Calu3 (cell line): Measurements from ENCODE around the gene CHN2. TPM values are rescaled to one million over a fixed set of nuclear protein-coding genes. Genes with fewer than 3 reads are reported as not detected.

ENCODE experiments used
- BruUV-seq: library from RNA; stranded (reverse); fragments of 400-500 nt; replicated peaks from 2 replicates; lab custom pipeline; 2021; lab: Mats Ljungman, UMichigan
- CTCF ChIA-PET: fragments of 300-600 bp; sonication (Branson Sonifier 250); formaldehyde crosslinking; loops from one replicate; lab custom pipeline; 2022; ENCODE audit warnings: antibody characterized with exemption; lab: Charles Lee
- DNase-seq: peaks from one replicate; pipeline ENCODE4 v3.0.0; 2022
- H3K27ac Mint-ChIP-seq: one replicate; pipeline ENCODE4 v1.8.0; 2022; ENCODE audit warnings: mixed read lengths; ENCODE audit not compliant: unreplicated experiment
- H3K27me3 Mint-ChIP-seq: one replicate; pipeline ENCODE4 v1.8.0; 2022; ENCODE audit warnings: mixed read lengths; ENCODE audit not compliant: unreplicated experiment
- H3K36me3 Mint-ChIP-seq: one replicate; pipeline ENCODE4 v1.8.0; 2022; ENCODE audit warnings: mild to moderate bottlenecking, moderate library complexity, mixed read lengths; ENCODE audit not compliant: insufficient read depth, unreplicated experiment
- H3K4me1 Mint-ChIP-seq: one replicate; pipeline ENCODE4 v1.8.0; 2022; ENCODE audit warnings: mild to moderate bottlenecking, low read depth, mixed read lengths; ENCODE audit not compliant: unreplicated experiment
- H3K4me3 Mint-ChIP-seq: one replicate; pipeline ENCODE4 v1.8.0; 2022; ENCODE audit warnings: mild to moderate bottlenecking, low read depth, moderate library complexity, mixed read lengths; ENCODE audit not compliant: unreplicated experiment
- H3K9me3 Mint-ChIP-seq: one replicate; pipeline ENCODE4 v1.8.0; 2022; ENCODE audit warnings: low read depth, mixed read lengths; ENCODE audit not compliant: unreplicated experiment
- CTCF ChIP-seq: fragments of 200-600 bp; IDR thresholded peaks from one replicate; pipeline ENCODE4 v1.8.0; 2022; ENCODE audit warnings: antibody characterized with exemption; ENCODE audit not compliant: unreplicated experiment
- intact Hi-C: fragments of 100-400 bp; cut with micrococcal nuclease; formaldehyde crosslinking; loops from one replicate; pipeline ENCODE4 v1.10.0; 2022; ENCODE audit not compliant: unreplicated experiment
- total RNA-seq: library from RNA; stranded (reverse); gene quantifications from 2 replicates; pipeline ENCODE4 v1.2.3, GENCODE V29; 2022

Gene CHN2
- total RNA-seq, 1 experiment from 2014 or later, result 12.4 TPM

- H3K27ac Mint-ChIP-seq, result peak overlapping the region; percentile 82
- DNase-seq, result no peak
- BruUV-seq, result no TSS peak
- H3K4me3 Mint-ChIP-seq, result no peak overlapping the region
- H3K27me3 Mint-ChIP-seq, result no peaks in the 10 kb centered on the region
- H3K4me1 Mint-ChIP-seq, result peaks cover 40% of the 10 kb centered on the region
- no peak for TF ChIP-seq CTCF
- H3K9me3 Mint-ChIP-seq, result no peaks in the 10 kb centered on the region
- CTCF ChIA-PET, result interaction anchor here (0.5 kb wide), 1 partner anchor 43 kb away, joined by 4 read pairs; no protein-coding TSS in a partner anchor
- H3K36me3 Mint-ChIP-seq, result no peaks in the 10 kb centered on the region
- intact Hi-C loops, result loop anchor here (2.0 kb wide), 1 partner anchor 29 kb away; no protein-coding TSS in a partner anchor
These were observed 91.3 kb downstream of the CHN2 start for GRCh38 chr7:29285861-29286260.

- no peak for TF ChIP-seq CTCF
- BruUV-seq, result no TSS peak
- DNase-seq, result peak; percentile 41
- CTCF ChIA-PET, result no interaction called here
- Mint-ChIP-seq H3K27ac (no peak overlapping the region), H3K9me3 (no peaks in the 10 kb centered on the region), H3K27me3 (no peaks in the 10 kb centered on the region), H3K4me3 (no peak overlapping the region), H3K36me3 (no peaks in the 10 kb centered on the region), H3K4me1 (peaks cover 40% of the 10 kb centered on the region)
- intact Hi-C loops, result no loop called here
These were observed 92.8 kb downstream of the CHN2 start for GRCh38 chr7:29287366-29287765.

- Mint-ChIP-seq H3K36me3 (no peaks in the 10 kb centered on the region), H3K9me3 (no peaks in the 10 kb centered on the region), H3K4me3 (no peak overlapping the region), H3K27me3 (no peaks in the 10 kb centered on the region), H3K4me1 (peaks cover 40% of the 10 kb centered on the region), H3K27ac (no peak overlapping the region)
- no TSS peak for BruUV-seq
- no peak for TF ChIP-seq CTCF
- intact Hi-C loops, result no loop called here
- DNase-seq, result no peak
- CTCF ChIA-PET, result no interaction called here
These were observed 93.9 kb downstream of the CHN2 start for GRCh38 chr7:29288181-29289091.

- peaks cover 40% of the 10 kb centered on the region for H3K4me1 Mint-ChIP-seq
- CTCF ChIA-PET, result no interaction called here
- intact Hi-C loops, result no loop called here
- DNase-seq, result no peak
- H3K36me3 Mint-ChIP-seq, result no peaks in the 10 kb centered on the region
- TF ChIP-seq CTCF, result no peak
- no peaks in the 10 kb centered on the region for H3K9me3 Mint-ChIP-seq
- H3K4me3 Mint-ChIP-seq, result no peak overlapping the region
- no peak overlapping the region for H3K27ac Mint-ChIP-seq
- no peaks in the 10 kb centered on the region for H3K27me3 Mint-ChIP-seq
- BruUV-seq, result no TSS peak
These were observed 94.8 kb downstream of the CHN2 start for GRCh38 chr7:29289156-29290021.
